HepG2 (cell line): Measurements from ENCODE around the gene CIART. TPM values are rescaled to one million over a fixed set of nuclear protein-coding genes. Genes with fewer than 3 reads are reported as not detected.
"Not testable (repeated sequence)": the region's sequence is repeated elsewhere in the genome, so short reads cannot be mapped to it uniquely, and the experiment has no call there.

Experiments used
- ATAC-seq: fragments of 200-7000 bp; cut with Tn5 transposase; 3 replicates; pipeline ENCODE4 v1.9.1; 2020; ENCODE audit warnings: mild to moderate bottlenecking, moderate library complexity
- BruUV-seq: library from RNA; stranded (reverse); fragments of 400-500 nt; replicated peaks from 2 replicates; lab custom pipeline; 2021; lab: Mats Ljungman, UMichigan
- CTCF ChIA-PET: fragments of 300-600 bp; formaldehyde crosslinking; extraction: SDS; loops from one replicate; lab custom pipeline; 2021; ENCODE audit warnings: low total read pairs, inconsistent platforms, low intra/inter-chr PET ratio; lab: Yijun Ruan, JAX
- POLR2A ChIA-PET: fragments of 350-600 bp; sonication (Branson Sonifier 250); formaldehyde crosslinking; loops from one replicate; lab custom pipeline; 2020; ENCODE audit warnings: antibody characterized with exemption, inconsistent platforms; lab: Yijun Ruan, JAX
- DNase-seq: peaks from one replicate; pipeline ENCODE4 v3.0.0-alpha.2; 2015; ENCODE audit warnings: low spot score
- FAIRE-seq: peaks from 3 replicates; lab custom pipeline; 2011; peaks lifted over from hg19 to GRCh38; lab: Jason Lieb, UNC
- H2AFZ ChIP-seq: one replicate; pipeline ENCODE4 v1.6.1; 2011; ENCODE audit warnings: low read length, inconsistent platforms
- H3K27ac ChIP-seq: fragments of 300-600 bp; 3 replicates; pipeline ENCODE4 v1.8.0; 2011; ENCODE audit warnings: mixed run types, mild to moderate bottlenecking, mixed read lengths, low read length, inconsistent platforms; ENCODE audit not compliant: insufficient read depth; ENCODE audit errors: extremely low read length
- H3K27me3 ChIP-seq, 2 experiments: fragments of 200-600 bp in 1 of 2; 2 replicates in 1 of 2; 3 replicates in 1 of 2; pipeline versions ENCODE4 v1.6.0 to v1.8.0; 2011; ENCODE audit warnings: low read length in 2 of 2, mild to moderate bottlenecking in 2 of 2, moderate library complexity in 2 of 2, inconsistent platforms in 1 of 2; ENCODE audit not compliant: insufficient read depth in 2 of 2, control insufficient read depth in 1 of 2
- H3K36me3 ChIP-seq, 2 experiments: fragments of 200-600 bp in 1 of 2; replicated peaks in 1 of 2; 2 replicates in 1 of 2; 3 replicates in 1 of 2; pipeline versions ENCODE4 v1.5.1 to v1.8.0; 2011; ENCODE audit warnings: low read length in 2 of 2, inconsistent platforms in 1 of 2; ENCODE audit not compliant: insufficient read depth in 2 of 2, control insufficient read depth in 1 of 2
- H3K4me1 ChIP-seq: 2 replicates; pipeline ENCODE4 v1.5.1; 2012; ENCODE audit warnings: low read length, inconsistent platforms; ENCODE audit not compliant: insufficient read depth
- H3K4me2 ChIP-seq: 2 replicates; pipeline ENCODE4 v1.6.0; 2011; ENCODE audit warnings: low read depth, low read length, inconsistent platforms
- H3K4me3 ChIP-seq, 3 experiments: fragments of 200-600 bp in 1 of 3; sonication (generic), shearing (Covaris generic) in 1 of 3; replicated peaks in 1 of 3; 2 replicates each; pipeline ENCODE4 v1.5.1; 2011 to 2016; ENCODE audit warnings: low read length in 3 of 3, inconsistent platforms in 2 of 3, low read depth in 2 of 3, mild to moderate bottlenecking in 2 of 3, control low read depth in 1 of 3, mixed read lengths in 1 of 3; ENCODE audit not compliant: insufficient read depth in 1 of 3
- H3K79me2 ChIP-seq: one replicate; pipeline ENCODE4 v1.6.1; 2011; ENCODE audit warnings: low read length, inconsistent platforms; ENCODE audit not compliant: insufficient read depth
- H3K9ac ChIP-seq: 2 replicates; pipeline ENCODE4 v1.6.0; 2011; ENCODE audit warnings: mild to moderate bottlenecking, low read depth, low read length, inconsistent platforms; ENCODE audit not compliant: insufficient read depth
- H3K9me3 ChIP-seq: 2 replicates; pipeline ENCODE4 v1.5.1; 2012; ENCODE audit warnings: mild to moderate bottlenecking, low read length
- H4K20me1 ChIP-seq: 2 replicates; pipeline ENCODE4 v1.6.0; 2011; ENCODE audit warnings: inconsistent platforms, mild to moderate bottlenecking, low read length, moderate library complexity; ENCODE audit not compliant: insufficient read depth
- DNMT1 ChIP-seq: sonication (generic); formaldehyde crosslinking; IDR thresholded peaks from 2 replicates; pipeline ENCODE4 v1.5.1; 2020; ENCODE audit warnings: mild to moderate bottlenecking, missing genetic modification reagents
- PRDM10 ChIP-seq: sonication (generic); formaldehyde crosslinking; IDR thresholded peaks from 2 replicates; pipeline ENCODE4 v1.4.0; 2020; ENCODE audit warnings: low read depth, missing genetic modification reagents
- ZGPAT ChIP-seq: IDR thresholded peaks from 2 replicates; pipeline ENCODE4 v1.6.1; 2016; ENCODE audit warnings: mild to moderate bottlenecking
- ZNF101 ChIP-seq: sonication (generic); formaldehyde crosslinking; IDR thresholded peaks from 2 replicates; pipeline ENCODE4 v1.4.0; 2020; ENCODE audit warnings: mild to moderate bottlenecking, low read depth, missing genetic modification reagents, borderline replicate concordance
- ZNF530 ChIP-seq: sonication (generic); formaldehyde crosslinking; IDR thresholded peaks from 2 replicates; pipeline ENCODE4 v1.5.0; 2020; ENCODE audit warnings: low read depth, mild to moderate bottlenecking, missing genetic modification reagents
- ZNF598 ChIP-seq: sonication (generic); formaldehyde crosslinking; IDR thresholded peaks from 2 replicates; pipeline ENCODE4 v1.5.1; 2020; ENCODE audit warnings: mild to moderate bottlenecking, missing genetic modification reagents, borderline replicate concordance
- ZNF615 ChIP-seq: sonication (generic); formaldehyde crosslinking; IDR thresholded peaks from 2 replicates; pipeline ENCODE4 v1.5.0; 2020; ENCODE audit warnings: mild to moderate bottlenecking, missing genetic modification reagents, borderline replicate concordance
- ZNF788 ChIP-seq: sonication (generic); formaldehyde crosslinking; IDR thresholded peaks from 2 replicates; pipeline ENCODE4 v1.5.0; 2020; ENCODE audit warnings: mild to moderate bottlenecking, missing genetic modification reagents, borderline replicate concordance
- WGBS: methylation state at CpG from one replicate; pipeline ENCODE4 v1.1.6; 2017; ENCODE audit warnings: low lambda C conversion rate; 5-methylcytosine and 5-hydroxymethylcytosine counted together
- in situ Hi-C: cut with HindIII; loops from 2 replicates; pipeline ENCODE4 v1.10.0; 2017; ENCODE audit warnings: low pct_unique_long_range_greater_than_20kb; ENCODE audit not compliant: extremely low pct_ligation_motif_present
- intact Hi-C: fragments of 100-400 bp; cut with micrococcal nuclease; formaldehyde crosslinking; loops from one replicate; pipeline ENCODE4 v1.10.0; 2022; ENCODE audit not compliant: unreplicated experiment
- polyA plus RNA-seq, 8 experiments: library from polyadenylated mRNA; depleted of rRNA in 3 of 8; stranded (reverse) in 7 of 8; unstranded in 1 of 8; fragments of >200 nt; fragmentation: Illumina TruSeq in 4 of 8; extraction: Trizol in 4 of 8; gene quantifications; 2 replicates each; pipeline versions ENCODE4 v1.2.1 to v1.2.3, GENCODE V29; 2011 to 2016; ENCODE audit warnings: low read depth in 4 of 8, missing spikeins in 1 of 8, mixed read lengths in 1 of 8; ENCODE audit not compliant: insufficient read depth in 1 of 8
- total RNA-seq, 5 experiments: library from RNA; depleted of rRNA; stranded (reverse); fragments of >200 nt; fragmentation: Illumina TruSeq; extraction: Trizol; gene quantifications; 2 replicates each; pipeline ENCODE4 v1.2.3, GENCODE V29; 2016; ENCODE audit warnings: low read depth in 1 of 5

CIART gene
- total and polyA plus RNA-seq, 2 of the 13 experiments (the other 11 are each of a cell fraction or from before 2014, with no cell fraction given): 0.58 TPM; not detected in 1

GRCh38 chr1:150311762-150312161, 29.4 kb downstream of the CIART start (continued):
- TF ChIP-seq ZNF530 (CRISPR knock-in tag) (no peak), ZNF788 (no peak), ZNF598 (CRISPR knock-in tag) (no peak), ZGPAT (CRISPR knock-in tag) (no peak), DNMT1 (CRISPR knock-in tag) (no peak)

GRCh38 chr1:150314691-150315090, 32.3 kb downstream of the CIART start:
- H3K79me2 ChIP-seq, FAIRE-seq, ATAC-seq, in situ Hi-C loops, CTCF ChIA-PET, H4K20me1 ChIP-seq, H3K4me3 ChIP-seq, H3K36me3 ChIP-seq, BruUV-seq, POLR2A ChIA-PET, DNase-seq, H3K27me3 ChIP-seq, H3K9me3 ChIP-seq, H2AFZ ChIP-seq, H3K9ac ChIP-seq, H3K4me1 ChIP-seq, intact Hi-C loops, H3K27ac ChIP-seq, H3K4me2 ChIP-seq: not testable (repeated sequence)
- 77% methylated on average over 4 of the region's 4 CpGs for WGBS

GRCh38 chr1:150320667-150320978, 38.3 kb downstream of the CIART start:
- BruUV-seq: no TSS peak
- H3K27me3 ChIP-seq: no peaks in the 10 kb centered on the region; a peak in 1 of 5 replicates
- ATAC-seq: no peak
- H3K4me2 ChIP-seq: peak overlapping the region; percentile 61
- no peak overlapping the region for H2AFZ ChIP-seq
- WGBS: 89% methylated on average over 8 of the region's 8 CpGs
- no peaks in the 10 kb centered on the region for H3K9me3 ChIP-seq
- TF ChIP-seq ZNF615 (CRISPR knock-in tag) (0 out of 2 replicates have a peak, but pooled peaks have one; percentile 10), ZNF101 (CRISPR knock-in tag) (no peak), PRDM10 (CRISPR knock-in tag) (no peak)
- TF ChIP-seq, all 625 proteins: peak for 1
- no peak for FAIRE-seq
- Histone ChIP-seq H3K9ac (peak overlapping the region; percentile 93), H3K79me2 (peaks cover 32% of the 10 kb centered on the region), H4K20me1 (no peaks in the 10 kb centered on the region), H3K27ac (peak overlapping the region; percentile 84), H3K36me3 (peaks cover 7 to 10% of the 10 kb centered on the region in 2 experiments; a peak in 4 of 5 replicates), H3K4me3 (peak overlapping the region; percentile 83 to 92 (median 85); a peak in 4 of 6 replicates), H3K4me1 (peaks cover 20% of the 10 kb centered on the region)
- no peak for DNase-seq
- CTCF ChIA-PET: no interaction called here
- POLR2A ChIA-PET: interaction anchor here (1.0 to 3.0 kb wide), 6 partner anchors 8 to 64 kb away, joined by 3 to 25 read pairs (median 9); partner anchors contain the start of genes APH1A, CA14 and RPRD2
- in situ Hi-C loops: no loop called here
- intact Hi-C loops: loop anchor here (10.0 kb wide), 1 partner anchor 84 kb away; no protein-coding TSS in a partner anchor
